Measurements from ENCODE around the gene STARD6. TPM values are rescaled to one million over a fixed set of nuclear protein-coding genes. Genes with fewer than 3 reads are reported as not detected.

STARD6 gene
- total RNA-seq, 2 experiments from 2014 or later = not detected

DNA sequence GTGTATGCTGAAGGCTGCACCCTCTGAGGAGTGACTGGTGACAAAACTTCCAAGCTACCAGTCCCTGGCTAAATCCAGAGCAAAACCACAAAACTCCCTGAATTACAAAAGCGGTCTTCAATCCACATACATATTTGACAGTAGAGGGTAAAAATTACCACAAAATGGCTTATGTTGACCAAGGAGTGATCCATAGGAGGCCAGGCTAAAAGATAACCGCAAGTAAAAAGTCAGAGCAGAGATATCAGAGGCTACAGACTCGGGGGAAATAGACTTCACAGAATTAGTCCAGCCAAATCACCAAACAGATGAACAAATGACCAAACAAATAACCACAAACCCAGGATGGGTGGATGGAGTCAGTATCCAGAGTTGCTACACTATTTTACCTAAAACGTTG lies 19.4 kb downstream of the STARD6 start:
- no peak for DNase-seq
- Mint-ChIP-seq H3K4me1 (ENCODE audit: low read depth) (peaks cover 3% of the 10 kb centered on the region), H3K36me3 (ENCODE audit: low read depth) (peaks cover 2% of the 10 kb centered on the region), H3K27me3 (peaks cover 6% of the 10 kb centered on the region), H3K4me3 (no peak overlapping the region), H3K9me3 (peaks cover 2% of the 10 kb centered on the region), H3K27ac (no peak overlapping the region)
- intact Hi-C loops (cut with micrococcal nuclease) = no loop called here
- ChIA-PET CTCF (interaction anchor here (1.0 kb wide), 1 partner anchor 8 kb away, joined by 3 read pairs; no protein-coding TSS in a partner anchor), POLR2A (no interaction called here)
- TF ChIP-seq, protein P1, sequence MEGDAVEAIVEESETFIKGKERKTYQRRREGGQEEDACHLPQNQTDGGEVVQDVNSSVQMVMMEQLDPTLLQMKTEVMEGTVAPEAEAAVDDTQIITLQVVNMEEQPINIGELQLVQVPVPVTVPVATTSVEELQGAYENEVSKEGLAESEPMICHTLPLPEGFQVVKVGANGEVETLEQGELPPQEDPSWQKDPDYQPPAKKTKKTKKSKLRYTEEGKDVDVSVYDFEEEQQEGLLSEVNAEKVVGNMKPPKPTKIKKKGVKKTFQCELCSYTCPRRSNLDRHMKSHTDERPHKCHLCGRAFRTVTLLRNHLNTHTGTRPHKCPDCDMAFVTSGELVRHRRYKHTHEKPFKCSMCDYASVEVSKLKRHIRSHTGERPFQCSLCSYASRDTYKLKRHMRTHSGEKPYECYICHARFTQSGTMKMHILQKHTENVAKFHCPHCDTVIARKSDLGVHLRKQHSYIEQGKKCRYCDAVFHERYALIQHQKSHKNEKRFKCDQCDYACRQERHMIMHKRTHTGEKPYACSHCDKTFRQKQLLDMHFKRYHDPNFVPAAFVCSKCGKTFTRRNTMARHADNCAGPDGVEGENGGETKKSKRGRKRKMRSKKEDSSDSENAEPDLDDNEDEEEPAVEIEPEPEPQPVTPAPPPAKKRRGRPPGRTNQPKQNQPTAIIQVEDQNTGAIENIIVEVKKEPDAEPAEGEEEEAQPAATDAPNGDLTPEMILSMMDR (IDR thresholded peaks at IDR 0.05) = no peak
- no peak for ATAC-seq

DNA sequence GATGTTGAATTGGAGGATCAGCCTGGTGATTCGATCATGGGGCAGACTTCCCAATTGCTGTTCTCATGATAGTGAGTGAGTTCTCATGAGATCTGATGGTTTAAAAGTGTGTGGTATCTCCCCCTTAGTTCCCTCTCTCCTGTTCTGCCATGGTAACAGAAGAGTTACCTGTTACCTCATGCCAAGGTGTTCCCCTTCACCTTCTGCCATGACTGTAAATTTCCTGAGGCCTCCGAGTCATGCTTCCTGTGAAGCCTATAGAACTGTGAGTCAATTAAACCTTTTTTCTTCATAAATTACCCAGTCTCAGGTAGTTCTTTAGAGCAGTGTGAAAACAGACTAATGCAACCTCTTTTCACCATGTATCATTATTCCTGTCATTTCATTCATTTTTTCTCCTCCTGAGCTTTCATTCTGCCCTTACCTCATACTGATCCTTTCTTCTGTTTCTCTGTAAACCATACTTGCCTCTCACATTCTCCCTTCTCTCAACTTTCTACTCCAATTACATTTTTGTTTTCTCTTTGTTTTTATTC lies 22.0 kb downstream of the STARD6 start:
- TF ChIP-seq, protein P1 (IDR thresholded peaks at IDR 0.05) = no peak
- ChIA-PET POLR2A (no interaction called here), CTCF (no interaction called here)
- no peak overlapping the region for H3K4me3 Mint-ChIP-seq
- ATAC-seq (peak; percentile 10), DNase-seq (no peak)
- H3K4me1 Mint-ChIP-seq (ENCODE audit: low read depth) = peaks cover 3% of the 10 kb centered on the region
- H3K27me3 Mint-ChIP-seq = peaks cover 10% of the 10 kb centered on the region
- no peaks in the 10 kb centered on the region for H3K9me3 Mint-ChIP-seq
- H3K36me3 Mint-ChIP-seq (ENCODE audit: low read depth) = no peaks in the 10 kb centered on the region
- intact Hi-C loops (cut with micrococcal nuclease) = no loop called here
- no peak overlapping the region for H3K27ac Mint-ChIP-seq

DNA sequence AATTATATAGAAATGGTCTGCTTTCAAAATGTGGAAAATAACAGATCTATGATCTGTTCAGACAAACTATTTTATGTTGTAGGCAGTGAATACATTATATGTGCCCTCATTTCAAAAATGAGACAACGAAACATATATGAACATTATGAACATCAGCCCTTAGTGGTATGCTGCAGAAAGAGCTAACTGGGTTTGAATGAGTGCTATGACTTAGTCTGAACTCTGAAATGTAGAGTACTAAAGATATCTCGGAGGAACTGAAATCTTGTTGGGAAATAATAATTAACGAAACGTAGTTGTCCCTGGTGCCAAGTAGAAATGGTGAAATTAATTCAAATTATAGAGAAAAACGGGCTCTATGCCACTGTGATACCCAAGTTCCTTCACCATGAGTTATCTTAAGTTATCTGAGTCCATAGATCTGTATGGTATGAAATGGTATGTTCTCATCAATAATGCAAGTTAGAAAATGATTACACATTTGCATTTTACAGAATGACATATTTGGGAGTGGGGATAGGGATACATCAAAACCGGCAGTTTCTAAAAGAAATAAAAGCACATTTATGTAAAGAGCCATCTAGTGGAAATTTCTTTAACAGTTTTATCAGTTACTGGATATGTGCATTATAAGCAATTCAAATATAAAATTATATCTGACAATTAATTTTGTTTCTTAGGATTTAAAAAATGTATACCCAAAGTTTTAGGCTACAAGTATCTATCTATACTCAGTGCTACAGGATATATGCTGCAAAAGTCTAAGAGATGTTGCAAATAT lies 26.7 kb downstream of the STARD6 start:
- DNase-seq (no peak), ATAC-seq (no peak)
- no peaks in the 10 kb centered on the region for H3K36me3 Mint-ChIP-seq (ENCODE audit: low read depth)
- H3K9me3 Mint-ChIP-seq = no peaks in the 10 kb centered on the region
- POLR2A ChIA-PET = no interaction called here
- TF ChIP-seq, protein P1 (IDR thresholded peaks at IDR 0.05) = no peak
- CTCF ChIA-PET = interaction anchor here (1.1 kb wide), 1 partner anchor 27 kb away, joined by 5 read pairs; the partner anchor contains the start of genes C18orf54 and STARD6
- peaks cover 3% of the 10 kb centered on the region for H3K4me1 Mint-ChIP-seq (ENCODE audit: low read depth)
- peaks cover 10% of the 10 kb centered on the region for H3K27me3 Mint-ChIP-seq
- H3K4me3 Mint-ChIP-seq = no peak overlapping the region
- intact Hi-C loops (cut with micrococcal nuclease) = no loop called here
- no peak overlapping the region for H3K27ac Mint-ChIP-seq

DNA sequence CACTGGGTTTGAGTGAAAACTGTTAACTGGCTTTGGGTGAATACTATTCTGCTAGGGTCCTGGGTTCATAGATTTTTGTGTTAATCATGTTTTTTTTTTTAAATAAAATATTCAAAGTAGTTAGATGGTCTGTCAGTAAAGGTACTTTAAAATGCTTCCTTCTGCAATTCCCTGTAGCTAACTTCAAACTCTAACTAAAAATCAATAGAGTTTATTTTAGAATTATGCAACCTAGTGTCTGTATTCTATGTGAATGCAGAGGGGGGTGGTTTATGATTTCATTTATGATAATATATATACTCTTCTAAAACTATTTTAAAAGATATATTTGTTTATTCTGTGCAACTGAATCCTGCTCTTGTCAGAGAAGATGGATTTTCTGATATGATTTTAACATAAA lies 27.9 kb downstream of the STARD6 start:
- intact Hi-C loops (cut with micrococcal nuclease) = no loop called here
- Mint-ChIP-seq H3K9me3 (no peaks in the 10 kb centered on the region), H3K27ac (no peak overlapping the region), H3K4me3 (no peak overlapping the region), H3K27me3 (peaks cover 8% of the 10 kb centered on the region), H3K4me1 (ENCODE audit: low read depth) (no peaks in the 10 kb centered on the region), H3K36me3 (ENCODE audit: low read depth) (no peaks in the 10 kb centered on the region)
- no peak for DNase-seq
- ChIA-PET CTCF (interaction anchor here (0.6 to 1.1 kb wide), 4 partner anchors 28 to 61 kb away, joined by 3 to 5 read pairs (median 4); partner anchors contain the start of genes C18orf54 and STARD6), POLR2A (no interaction called here)
- TF ChIP-seq, protein P1 (IDR thresholded peaks at IDR 0.05) = no peak
- no peak for ATAC-seq

DNA sequence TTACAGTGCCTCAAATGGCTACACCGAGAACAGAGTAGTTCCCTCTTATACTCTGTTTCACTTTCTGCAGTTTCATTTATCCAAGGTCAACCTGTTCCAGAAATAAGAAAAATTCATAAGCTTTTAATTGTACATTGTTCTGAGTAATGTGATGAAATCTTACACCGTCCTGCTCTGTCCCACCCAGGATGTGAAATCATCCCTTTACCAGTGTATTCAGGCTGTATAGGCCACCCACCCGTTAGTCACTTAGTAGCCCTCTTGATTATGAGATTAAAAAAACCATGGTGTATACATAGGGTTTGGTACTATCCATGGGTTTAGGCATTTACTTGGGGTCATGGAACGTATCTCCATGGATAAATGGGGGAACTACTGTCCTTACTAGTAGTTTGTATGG lies 29.8 kb downstream of the STARD6 start:
- Mint-ChIP-seq H3K36me3 (ENCODE audit: low read depth) (no peaks in the 10 kb centered on the region), H3K4me1 (ENCODE audit: low read depth) (no peaks in the 10 kb centered on the region), H3K27ac (no peak overlapping the region), H3K4me3 (no peak overlapping the region), H3K9me3 (no peaks in the 10 kb centered on the region), H3K27me3 (peaks cover 7% of the 10 kb centered on the region)
- ATAC-seq = peak; percentile 24
- ChIA-PET POLR2A (no interaction called here), CTCF (no interaction called here)
- DNase-seq = no peak
- intact Hi-C loops (cut with micrococcal nuclease) = no loop called here
- TF ChIP-seq, protein P1 (IDR thresholded peaks at IDR 0.05) = no peak

Measured in activated CD8-positive, alpha-beta T cell treated with anti-CD3 and anti-CD28 coated beads for 36 hours (primary cell).